ENCODE results near the gene ZNF724. TPM values are rescaled to one million over a fixed set of nuclear protein-coding genes. Genes with fewer than 3 reads are reported as not detected.

ZNF724 gene
- total and polyA plus RNA-seq, 4 donors: 0.94 to 2.8 (median 2.6) TPM; not detected in 1

Other genes starting within 250 kb of the ZNF724 start
- 1 to 10 TPM; 3.5 to 6.4 TPM for gene ZNF728, start 247.2 kb downstream of the ZNF724 start, total RNA-seq
- gene ZNF728, start 247.2 kb downstream of the ZNF724 start, polyA plus RNA-seq: under 1 TPM; 0.50 to 0.90 TPM
- under 1 TPM; 0.84 to 0.91 TPM for gene ZNF730, start 133.4 kb downstream of the ZNF724 start, total RNA-seq
- not detected for gene ZNF730, start 133.4 kb downstream of the ZNF724 start, polyA plus RNA-seq
- 10 to 100 TPM; 52.4 to 63.6 TPM for gene ZNF91, start 145.1 kb upstream of the ZNF724 start, total RNA-seq
- 10 to 100 TPM in 1 of 2 donors, 1 to 10 TPM in 1; 7.1 to 12.6 TPM for gene ZNF91, start 145.1 kb upstream of the ZNF724 start, polyA plus RNA-seq

Measured in aorta (tissue), 4 donors.